SKM-1 treated with dmso at 0.1 percent for 144 hours (cell line): ENCODE data around the gene CHCHD2.
"Not testable (repeated sequence)": the region's sequence is repeated elsewhere in the genome, so short reads cannot be mapped to it uniquely, and the experiment has no call there.

Source experiments
- DNase-seq: peaks from one replicate; lab custom pipeline; 2025; ENCODE audit not compliant: unreplicated experiment; lab: John Stamatoyannopoulos, UW

CHCHD2 gene

DNA sequence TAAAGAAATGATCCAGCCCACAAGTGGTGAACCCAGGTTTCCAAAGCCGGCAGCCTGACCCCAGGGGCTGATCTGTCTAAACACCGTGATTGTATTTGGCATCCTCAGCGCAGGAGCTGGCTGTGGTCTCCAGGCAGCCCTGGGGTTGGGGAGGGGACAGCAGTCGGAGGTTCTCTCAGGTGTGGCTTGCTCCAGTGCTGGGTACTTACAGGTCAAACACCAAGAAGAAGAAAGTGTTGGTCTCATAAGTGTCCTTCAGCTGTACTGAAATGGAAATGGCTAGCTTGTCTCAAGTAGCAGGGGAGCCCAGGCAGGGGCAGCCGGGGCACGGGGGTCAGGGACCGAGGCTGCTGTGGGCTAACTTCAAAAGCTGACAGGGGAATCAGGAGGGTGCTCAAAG lies 19.5 kb downstream of the CHCHD2 start:
- no peak for DNase-seq

DNA sequence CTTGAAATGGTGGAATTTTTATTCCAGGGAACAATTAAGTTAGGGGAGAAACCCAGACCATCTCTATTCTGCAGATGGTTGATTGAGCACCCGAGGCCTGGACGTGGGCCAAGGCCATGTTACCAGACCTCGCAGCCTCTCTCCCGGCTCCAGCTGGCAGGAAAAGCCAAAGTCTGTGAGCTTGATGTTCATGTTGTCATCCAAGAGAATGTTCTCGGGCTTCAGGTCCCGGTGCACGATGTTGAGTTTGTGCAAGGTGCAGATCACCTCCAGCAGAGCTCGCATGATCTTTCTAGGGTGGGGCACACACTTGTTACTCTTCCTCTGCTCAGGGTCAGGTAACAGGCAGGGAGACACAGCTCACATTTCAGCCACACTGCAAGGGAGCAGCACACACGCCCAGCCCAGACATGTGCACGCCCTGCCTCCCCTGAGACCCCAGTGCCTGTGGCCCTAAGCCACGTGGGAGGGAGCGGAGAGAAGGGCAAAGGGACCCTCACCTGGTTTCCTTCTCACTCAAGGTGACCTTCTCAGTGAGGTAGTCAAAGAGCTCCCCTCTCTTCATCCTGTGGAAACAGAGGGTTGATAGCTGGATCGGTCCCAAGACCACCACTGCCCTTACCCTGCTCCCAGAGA lies 23.0 kb downstream of the CHCHD2 start:
- DNase-seq: no peak

DNA sequence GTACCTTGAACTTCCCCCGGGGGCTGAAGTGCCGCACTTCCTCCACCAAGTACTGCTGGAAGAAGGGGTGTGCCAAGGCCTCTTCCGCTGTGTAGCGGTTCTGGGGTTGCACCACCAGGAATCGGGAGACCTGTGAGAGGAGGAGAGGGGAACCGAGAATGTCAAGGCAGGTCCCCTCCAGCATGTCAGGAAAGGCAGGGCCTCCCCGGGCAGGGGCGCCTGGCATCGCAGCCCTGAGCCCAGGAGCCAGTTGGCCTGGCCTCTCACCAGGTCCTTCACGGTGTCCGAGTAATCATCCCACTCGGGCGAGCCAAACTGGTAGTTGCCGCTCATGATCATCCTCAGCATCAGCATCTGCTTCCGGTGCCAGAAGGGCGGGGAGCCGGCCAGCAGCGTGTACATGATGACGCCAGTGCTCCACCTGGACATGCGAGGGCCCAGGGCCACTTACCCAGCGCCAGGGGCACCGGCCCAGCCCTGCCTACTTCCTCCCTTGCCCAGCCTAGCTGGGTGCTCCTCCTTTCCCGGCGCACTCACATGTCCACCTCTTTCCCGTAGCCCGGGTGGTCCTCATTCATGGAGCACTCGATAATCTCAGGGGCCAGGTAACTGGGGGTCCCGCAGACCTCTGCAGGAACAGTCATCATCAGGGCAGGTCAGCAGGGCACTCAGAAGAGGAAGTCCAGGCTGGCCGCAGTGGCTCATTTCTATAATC lies 24.5 kb downstream of the CHCHD2 start:
- no peak for DNase-seq

GRCh38 chr7:56080726-56081435 lies 25.4 kb downstream of the CHCHD2 start:
- not testable (repeated sequence) for DNase-seq

DNA sequence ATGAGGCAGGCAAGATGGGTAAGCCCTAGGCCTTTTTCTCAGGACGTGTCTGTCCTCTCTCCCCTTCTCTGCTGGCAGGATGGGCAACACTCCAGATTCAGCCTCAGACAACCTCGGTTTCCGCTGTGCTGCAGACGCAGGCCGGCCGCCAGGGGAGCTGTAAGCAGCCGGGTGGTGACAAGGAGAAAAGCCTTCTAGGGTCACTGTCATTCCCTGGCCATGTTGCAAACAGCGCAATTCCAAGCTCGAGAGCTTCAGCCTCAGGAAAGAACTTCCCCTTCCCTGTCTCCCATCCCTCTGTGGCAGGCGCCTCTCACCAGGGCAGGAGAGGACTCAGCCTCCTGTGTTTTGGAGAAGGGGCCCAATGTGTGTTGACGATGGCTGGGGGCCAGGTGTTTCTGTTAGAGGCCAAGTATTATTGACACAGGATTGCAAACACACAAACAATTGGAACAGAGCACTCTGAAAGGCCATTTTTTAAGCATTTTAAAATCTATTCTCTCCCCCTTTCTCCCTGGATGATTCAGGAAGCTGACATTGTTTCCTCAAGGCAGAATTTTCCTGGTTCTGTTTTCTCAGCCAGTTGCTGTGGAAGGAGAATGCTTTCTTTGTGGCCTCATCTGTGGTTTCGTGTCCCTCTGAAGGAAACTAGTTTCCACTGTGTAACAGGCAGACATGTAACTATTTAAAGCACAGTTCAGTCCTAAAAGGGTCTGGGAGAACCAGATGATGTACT lies 26.7 kb downstream of the CHCHD2 start:
- no peak for DNase-seq

DNA sequence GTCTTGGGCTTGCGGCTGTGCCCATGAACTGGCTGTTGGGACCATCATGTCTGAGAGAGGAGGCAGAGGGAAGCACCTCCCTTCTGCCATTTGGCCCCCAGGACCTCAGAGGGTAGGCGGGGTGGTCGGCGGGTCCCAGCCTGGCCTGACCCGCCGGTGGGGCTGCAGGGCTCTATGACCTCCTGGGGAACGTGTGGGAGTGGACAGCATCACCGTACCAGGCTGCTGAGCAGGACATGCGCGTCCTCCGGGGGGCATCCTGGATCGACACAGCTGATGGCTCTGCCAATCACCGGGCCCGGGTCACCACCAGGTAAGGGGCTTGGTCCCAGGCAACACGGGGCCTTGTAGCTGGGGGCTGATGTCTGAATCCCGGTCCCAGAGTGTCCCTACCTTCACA lies 28.1 kb downstream of the CHCHD2 start:
- DNase-seq: no peak

GRCh38 chr7:56077681-56078080 lies 28.6 kb downstream of the CHCHD2 start:
- DNase-seq: no peak

DNA sequence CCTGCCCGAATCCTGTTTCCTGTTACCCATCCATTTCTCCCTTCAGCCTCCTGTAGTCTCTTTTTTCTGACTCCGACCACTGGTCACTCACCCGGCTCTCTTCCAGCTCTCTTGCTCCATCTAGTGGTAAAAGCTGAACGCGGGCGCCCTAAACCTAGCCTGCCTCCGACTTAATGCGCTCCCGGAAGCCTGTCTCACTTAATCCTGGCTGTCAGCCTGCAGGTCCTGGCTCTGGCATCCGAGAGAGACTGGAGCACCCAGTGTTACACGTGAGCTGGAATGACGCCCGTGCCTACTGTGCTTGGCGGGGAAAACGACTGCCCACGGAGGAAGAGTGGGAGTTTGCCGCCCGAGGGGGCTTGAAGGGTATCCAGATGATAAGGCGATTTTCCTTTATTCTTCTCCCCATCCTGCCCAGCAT lies 31.9 kb downstream of the CHCHD2 start:
- DNase-seq: peak; percentile 68

DNA sequence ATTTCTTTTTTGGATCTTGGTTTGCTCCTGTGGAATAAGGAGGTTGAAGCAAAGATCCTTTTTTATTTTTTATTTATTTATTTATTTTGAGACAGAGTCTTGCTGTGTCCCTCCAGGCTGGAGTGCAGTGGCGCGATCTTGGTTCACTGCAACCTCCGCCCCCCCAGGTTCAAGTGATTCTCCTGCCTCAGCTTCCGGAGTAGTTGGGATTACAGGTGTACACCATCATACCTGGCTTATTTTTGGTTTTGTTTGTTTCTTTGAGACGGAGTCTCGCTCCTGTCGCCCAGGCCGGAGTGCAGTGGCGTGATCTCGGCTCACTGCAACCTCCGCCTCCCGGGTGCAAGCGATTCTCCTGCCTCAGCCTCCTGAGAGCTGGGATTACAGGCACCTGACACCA lies 39.9 kb downstream of the CHCHD2 start:
- DNase-seq: not testable (repeated sequence)

DNA sequence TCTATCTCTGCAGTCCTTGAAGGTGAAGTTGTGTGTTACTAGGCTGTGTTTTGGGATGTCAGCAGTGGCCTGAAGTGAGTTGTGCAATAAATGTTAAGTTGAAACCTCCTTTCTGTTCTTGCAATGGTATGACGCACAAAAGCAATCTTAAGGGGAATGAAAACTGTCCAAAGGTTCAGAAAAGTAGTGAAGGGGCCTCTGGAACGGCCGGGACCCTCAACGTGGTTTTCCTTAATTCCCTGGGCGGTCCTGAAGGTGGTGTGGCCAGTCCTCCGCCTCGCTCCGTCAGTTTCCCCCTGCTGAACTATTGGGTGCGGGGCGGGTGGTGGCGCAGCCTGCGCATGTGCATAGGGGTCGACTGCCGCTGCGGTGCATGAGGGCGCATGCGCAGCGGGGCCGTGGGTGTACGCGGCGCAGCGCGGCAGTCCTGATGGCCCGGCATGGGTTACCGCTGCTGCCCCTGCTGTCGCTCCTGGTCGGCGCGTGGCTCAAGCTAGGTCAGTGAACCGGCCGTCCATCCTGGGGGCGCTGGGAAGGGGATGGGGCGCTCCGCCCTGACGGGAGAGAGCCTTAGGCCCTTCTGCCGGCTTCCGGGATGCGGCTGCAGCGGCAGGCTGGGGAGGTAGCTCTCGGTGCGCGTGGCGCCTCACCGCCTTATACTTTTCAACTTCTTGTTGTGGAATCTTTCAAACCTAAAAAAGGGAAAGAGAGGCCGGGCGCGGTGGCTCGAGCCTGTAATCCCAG lies 42.2 kb downstream of the CHCHD2 start, which contains the start of gene SUMF2:
Gene SUMF2 (plus strand): TSS at position 405 of the 744 bp plus-strand sequence. CDS start 26 bp downstream, at position 431.
- DNase-seq: peak; percentile 84

- no peak for DNase-seq
Measured at GRCh38 chr7:56063500-56063881, 42.8 kb downstream of the CHCHD2 start.

DNA sequence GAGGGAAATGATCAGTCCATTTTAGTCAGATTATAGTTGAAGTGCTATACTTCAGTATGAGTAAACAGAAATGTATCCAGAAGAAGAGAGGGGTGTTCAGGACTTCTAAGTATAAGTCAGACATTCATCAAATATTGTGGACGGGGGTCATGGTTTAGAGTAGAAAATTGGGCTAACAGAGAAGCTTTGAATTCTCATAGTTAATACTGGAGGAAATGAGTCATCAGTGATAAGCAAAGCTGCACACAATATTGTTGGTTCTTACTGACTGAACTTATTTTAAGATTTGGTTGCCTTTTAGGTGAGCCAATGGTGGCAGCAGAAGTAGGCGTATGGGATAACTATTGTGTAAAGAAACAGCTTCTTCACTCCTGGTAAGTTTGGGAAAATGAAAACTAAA lies 43.9 kb downstream of the CHCHD2 start:
- DNase-seq: no peak

DNA sequence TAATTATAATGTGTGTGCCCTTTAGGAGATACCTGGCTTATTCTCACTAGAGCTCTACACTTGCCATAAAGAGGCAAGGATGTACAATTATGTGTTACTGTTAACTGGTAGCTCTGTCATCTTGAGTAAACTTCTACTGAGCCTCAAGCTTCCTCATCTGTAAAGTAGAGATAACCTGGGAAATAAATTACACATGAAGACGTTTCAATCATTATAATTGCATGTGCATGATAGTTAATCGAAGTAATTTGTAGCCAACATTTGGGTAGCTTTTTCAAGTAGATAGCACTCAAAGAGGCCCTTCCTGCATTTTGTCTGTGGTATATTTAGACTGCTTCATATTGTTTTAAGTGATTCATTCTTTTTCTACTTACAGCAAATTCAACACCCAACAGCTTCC lies 52.3 kb downstream of the CHCHD2 start:
- DNase-seq: no peak

DNA sequence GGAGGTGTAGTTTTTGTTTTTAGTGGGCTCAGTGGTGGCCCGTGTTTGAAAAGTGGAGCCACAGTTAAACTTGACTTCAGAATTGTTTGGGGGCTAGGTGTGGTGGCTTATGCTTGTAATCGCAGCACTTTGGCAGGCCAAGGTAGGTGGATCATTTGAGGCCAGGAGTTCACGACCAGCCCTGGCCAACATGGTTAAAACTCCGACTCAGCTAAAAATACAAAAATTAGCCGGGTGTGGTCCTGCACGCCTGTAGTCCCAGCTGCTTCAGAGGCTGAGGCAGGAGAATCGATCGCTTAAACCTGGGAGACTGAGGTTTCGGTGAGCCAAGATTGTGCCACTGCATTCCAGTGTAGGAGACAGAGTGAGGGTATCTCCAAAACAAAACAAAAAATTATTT lies 52.9 kb downstream of the CHCHD2 start:
- DNase-seq: no peak
